GM19397 (cell line): ENCODE measurements around the gene KPNA3.
"Not testable (repeated sequence)": the region's sequence is repeated elsewhere in the genome, so short reads cannot be mapped to it uniquely, and the experiment has no call there.

Experiments
- ATAC-seq: cut with Tn5 transposase; IDR thresholded peaks from one replicate; pipeline ENCODE4 v1.9.1; 2021; ENCODE audit warnings: mild to moderate bottlenecking, moderate library complexity; ENCODE audit not compliant: unreplicated experiment

Gene KPNA3

GRCh38 chr13:49807681-49808080, 15.2 kb upstream of the KPNA3 start:
- ATAC-seq = no peak

- no peak for ATAC-seq
Measured at GRCh38 chr13:49806126-49806536, 13.6 kb upstream of the KPNA3 start.

- ATAC-seq = not testable (repeated sequence)
Measured at GRCh38 chr13:49803047-49803446, 10.6 kb upstream of the KPNA3 start.

- ATAC-seq = no peak
Measured at GRCh38 chr13:49802426-49802825, 9.9 kb upstream of the KPNA3 start.

- peak; percentile 25 for ATAC-seq
Measured at GRCh38 chr13:49791711-49792549, 552 bp downstream of the KPNA3 start.

- no peak for ATAC-seq
Measured at GRCh38 chr13:49791315-49791710, 1.2 kb downstream of the KPNA3 start.

GRCh38 chr13:49789968-49790367, 2.5 kb downstream of the KPNA3 start:
- ATAC-seq = no peak

- no peak for ATAC-seq
Measured at GRCh38 chr13:49786401-49787008, 6.0 kb downstream of the KPNA3 start.

- no peak for ATAC-seq
Measured at GRCh38 chr13:49784886-49785570, 7.5 kb downstream of the KPNA3 start.

GRCh38 chr13:49783865-49784264, 8.6 kb downstream of the KPNA3 start:
- no peak for ATAC-seq

GRCh38 chr13:49782784-49783183, 9.7 kb downstream of the KPNA3 start:
- no peak for ATAC-seq

GRCh38 chr13:49781806-49782205, 10.7 kb downstream of the KPNA3 start:
- ATAC-seq = no peak

GRCh38 chr13:49779721-49780120, 12.8 kb downstream of the KPNA3 start:
- no peak for ATAC-seq

- ATAC-seq = no peak
Measured at GRCh38 chr13:49777746-49778614, 14.5 kb downstream of the KPNA3 start.

- ATAC-seq = no peak
Measured at GRCh38 chr13:49776871-49777270, 15.6 kb downstream of the KPNA3 start.

- ATAC-seq = no peak
Measured at GRCh38 chr13:49774376-49775005, 18.0 kb downstream of the KPNA3 start.

- ATAC-seq = no peak
Measured at GRCh38 chr13:49772828-49773227, 19.7 kb downstream of the KPNA3 start.

- ATAC-seq = not testable (repeated sequence)
Measured at GRCh38 chr13:49761811-49762210, 30.7 kb downstream of the KPNA3 start.

GRCh38 chr13:49760558-49760957, 31.9 kb downstream of the KPNA3 start:
- ATAC-seq = no peak

- ATAC-seq = no peak
Measured at GRCh38 chr13:49759503-49759902, 33.0 kb downstream of the KPNA3 start.
